Chondrocyte (in vitro differentiated cells): ENCODE measurements around the gene SDHD. TPM values are rescaled to one million over a fixed set of nuclear protein-coding genes. Genes with fewer than 3 reads are reported as not detected.

Source experiments
- DNase-seq: peaks from one replicate; pipeline ENCODE4 v3.0.0; 2021; ENCODE audit warnings: mixed read lengths, low spot score
- H3K27ac Mint-ChIP-seq: one replicate; pipeline ENCODE4 v1.8.0; 2021; ENCODE audit warnings: mild to moderate bottlenecking, moderate library complexity, mixed read lengths; ENCODE audit not compliant: unreplicated experiment
- H3K27me3 Mint-ChIP-seq: 2 replicates; pipeline ENCODE4 v1.8.0; 2021; ENCODE audit warnings: low read depth, mixed read lengths
- H3K36me3 Mint-ChIP-seq: 2 replicates; pipeline ENCODE4 v1.8.0; 2021; ENCODE audit warnings: low read depth, mixed read lengths
- H3K4me1 Mint-ChIP-seq: 2 replicates; pipeline ENCODE4 v1.8.0; 2021; ENCODE audit warnings: low read depth, mild to moderate bottlenecking, mixed read lengths
- H3K4me3 Mint-ChIP-seq: one replicate; pipeline ENCODE4 v1.8.0; 2021; ENCODE audit warnings: mild to moderate bottlenecking, moderate library complexity, mixed read lengths; ENCODE audit not compliant: unreplicated experiment
- H3K9me3 Mint-ChIP-seq: 2 replicates; pipeline ENCODE4 v1.8.0; 2021; ENCODE audit warnings: low read depth, mixed read lengths
- total RNA-seq: library from RNA; stranded (reverse); gene quantifications from 3 replicates; pipeline ENCODE4 v1.2.1, GENCODE V29; 2021
- TF ChIP-seq, protein P1 (sequence below): fragments of 200-600 bp; sonication (generic); IDR thresholded peaks from 2 replicates; pipeline ENCODE4 v1.5.0; 2021; ENCODE audit warnings: antibody characterized with exemption, mild to moderate bottlenecking, moderate library complexity

The SDHD gene
- total RNA-seq, 1 donor from 2014 or later, result 52.0 TPM

DNA sequence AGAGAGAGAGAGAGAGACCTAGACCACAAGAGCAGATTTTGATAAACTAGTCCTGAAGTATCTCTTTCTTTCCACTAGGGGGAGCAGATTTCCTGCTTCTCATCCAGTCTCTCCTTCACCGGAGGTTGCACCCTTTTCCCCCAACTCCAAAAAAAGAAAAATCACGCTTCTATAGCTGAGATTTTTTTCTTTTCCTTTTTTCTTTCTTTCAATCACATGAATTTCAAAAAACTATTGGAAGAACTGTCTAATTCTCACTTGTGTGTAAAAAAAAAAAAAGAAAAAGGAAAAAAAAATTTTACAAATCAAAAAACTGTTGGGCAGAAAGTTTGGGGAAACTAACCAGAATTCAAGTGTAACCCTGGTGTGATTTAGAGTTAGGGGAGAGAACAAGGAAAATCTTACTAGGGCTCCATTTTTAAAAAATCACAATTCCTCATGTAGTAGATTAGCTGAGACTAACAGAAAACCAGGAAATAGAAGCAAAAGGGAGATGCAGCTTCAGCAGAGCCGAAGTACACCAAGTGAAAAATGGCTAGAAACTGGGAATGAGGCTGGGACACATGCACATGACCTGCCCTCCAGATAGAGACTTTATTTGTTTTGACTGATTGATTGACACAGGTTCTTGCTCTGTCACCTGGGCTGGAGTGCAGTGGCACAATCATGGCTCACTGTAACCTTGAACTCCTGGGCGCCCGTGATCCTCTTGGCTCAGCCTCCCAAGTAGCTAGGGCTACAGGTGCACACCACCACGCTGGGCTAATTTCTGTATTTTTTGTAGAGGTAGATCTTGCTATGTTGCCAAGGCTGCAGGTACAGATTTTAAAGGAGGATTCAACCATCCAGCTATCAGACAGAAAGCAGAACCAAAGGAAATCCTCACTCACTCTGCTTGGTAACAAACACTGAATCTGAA, 27.1 kb downstream of the SDHD start:
- Mint-ChIP-seq H3K4me3 (no peak overlapping the region), H3K36me3 (no peaks in the 10 kb centered on the region), H3K4me1 (peaks cover 4% of the 10 kb centered on the region), H3K9me3 (peaks cover 3% of the 10 kb centered on the region), H3K27me3 (no peaks in the 10 kb centered on the region), H3K27ac (no peak overlapping the region)
- DNase-seq, result no peak
- TF ChIP-seq, protein P1, sequence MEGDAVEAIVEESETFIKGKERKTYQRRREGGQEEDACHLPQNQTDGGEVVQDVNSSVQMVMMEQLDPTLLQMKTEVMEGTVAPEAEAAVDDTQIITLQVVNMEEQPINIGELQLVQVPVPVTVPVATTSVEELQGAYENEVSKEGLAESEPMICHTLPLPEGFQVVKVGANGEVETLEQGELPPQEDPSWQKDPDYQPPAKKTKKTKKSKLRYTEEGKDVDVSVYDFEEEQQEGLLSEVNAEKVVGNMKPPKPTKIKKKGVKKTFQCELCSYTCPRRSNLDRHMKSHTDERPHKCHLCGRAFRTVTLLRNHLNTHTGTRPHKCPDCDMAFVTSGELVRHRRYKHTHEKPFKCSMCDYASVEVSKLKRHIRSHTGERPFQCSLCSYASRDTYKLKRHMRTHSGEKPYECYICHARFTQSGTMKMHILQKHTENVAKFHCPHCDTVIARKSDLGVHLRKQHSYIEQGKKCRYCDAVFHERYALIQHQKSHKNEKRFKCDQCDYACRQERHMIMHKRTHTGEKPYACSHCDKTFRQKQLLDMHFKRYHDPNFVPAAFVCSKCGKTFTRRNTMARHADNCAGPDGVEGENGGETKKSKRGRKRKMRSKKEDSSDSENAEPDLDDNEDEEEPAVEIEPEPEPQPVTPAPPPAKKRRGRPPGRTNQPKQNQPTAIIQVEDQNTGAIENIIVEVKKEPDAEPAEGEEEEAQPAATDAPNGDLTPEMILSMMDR, result peak; percentile 89

- Mint-ChIP-seq H3K4me3 (no peak overlapping the region), H3K9me3 (peaks cover 3% of the 10 kb centered on the region), H3K27me3 (no peaks in the 10 kb centered on the region), H3K36me3 (no peaks in the 10 kb centered on the region), H3K27ac (no peak overlapping the region), H3K4me1 (peaks cover 4% of the 10 kb centered on the region)
- TF ChIP-seq, protein P1, result no peak
- no peak for DNase-seq
Measured at GRCh38 chr11:112114460-112114859, 27.8 kb downstream of the SDHD start.

DNA sequence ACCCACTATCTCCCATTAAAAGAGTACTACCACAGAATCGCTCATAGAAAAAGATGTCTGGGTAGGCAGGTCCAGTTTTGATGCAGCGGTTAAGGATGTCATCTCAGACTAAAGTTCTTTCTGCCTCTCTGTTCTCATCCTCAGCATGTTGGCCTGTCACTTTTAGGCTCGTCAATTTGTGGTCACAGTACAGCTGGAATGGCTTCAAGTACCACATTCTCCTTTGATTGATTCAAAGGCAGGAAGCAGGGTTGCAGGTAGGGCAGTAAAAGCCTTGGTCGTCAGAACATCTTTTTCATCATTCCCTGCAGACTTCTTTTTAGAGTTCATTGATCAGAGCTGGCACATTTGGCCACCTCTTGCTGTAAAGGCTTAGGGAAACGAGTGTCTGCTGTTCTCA, 28.7 kb downstream of the SDHD start:
- TF ChIP-seq, protein P1, result no peak
- Mint-ChIP-seq H3K4me1 (peaks cover 13% of the 10 kb centered on the region), H3K4me3 (no peak overlapping the region), H3K27me3 (no peaks in the 10 kb centered on the region), H3K36me3 (no peaks in the 10 kb centered on the region), H3K27ac (no peak overlapping the region), H3K9me3 (peaks cover 3% of the 10 kb centered on the region)
- DNase-seq, result no peak

- no peaks in the 10 kb centered on the region for H3K27me3 Mint-ChIP-seq
- TF ChIP-seq, protein P1, result no peak
- no peaks in the 10 kb centered on the region for H3K36me3 Mint-ChIP-seq
- H3K4me3 Mint-ChIP-seq, result no peak overlapping the region
- DNase-seq, result no peak
- H3K27ac Mint-ChIP-seq, result no peak overlapping the region
- H3K9me3 Mint-ChIP-seq, result no peaks in the 10 kb centered on the region
- peaks cover 16% of the 10 kb centered on the region for H3K4me1 Mint-ChIP-seq
Measured at GRCh38 chr11:112118176-112118575, 31.5 kb downstream of the SDHD start.

GRCh38 chr11:112121981-112122615, 35.4 kb downstream of the SDHD start:
- Mint-ChIP-seq H3K9me3 (no peaks in the 10 kb centered on the region), H3K4me3 (no peak overlapping the region), H3K27ac (no peak overlapping the region), H3K4me1 (peaks cover 12% of the 10 kb centered on the region), H3K36me3 (no peaks in the 10 kb centered on the region), H3K27me3 (no peaks in the 10 kb centered on the region)
- TF ChIP-seq, protein P1, result no peak
- DNase-seq, result no peak
